GM19438 (cell line): ENCODE results near the gene MAGI2.
"Not testable (repeated sequence)": the region's sequence is repeated elsewhere in the genome, so short reads cannot be mapped to it uniquely, and the experiment has no call there.

Source experiments
- ATAC-seq: cut with Tn5 transposase; IDR thresholded peaks from one replicate; pipeline ENCODE4 v1.9.1; 2021; ENCODE audit warnings: low read depth; ENCODE audit not compliant: unreplicated experiment

MAGI2 gene

DNA sequence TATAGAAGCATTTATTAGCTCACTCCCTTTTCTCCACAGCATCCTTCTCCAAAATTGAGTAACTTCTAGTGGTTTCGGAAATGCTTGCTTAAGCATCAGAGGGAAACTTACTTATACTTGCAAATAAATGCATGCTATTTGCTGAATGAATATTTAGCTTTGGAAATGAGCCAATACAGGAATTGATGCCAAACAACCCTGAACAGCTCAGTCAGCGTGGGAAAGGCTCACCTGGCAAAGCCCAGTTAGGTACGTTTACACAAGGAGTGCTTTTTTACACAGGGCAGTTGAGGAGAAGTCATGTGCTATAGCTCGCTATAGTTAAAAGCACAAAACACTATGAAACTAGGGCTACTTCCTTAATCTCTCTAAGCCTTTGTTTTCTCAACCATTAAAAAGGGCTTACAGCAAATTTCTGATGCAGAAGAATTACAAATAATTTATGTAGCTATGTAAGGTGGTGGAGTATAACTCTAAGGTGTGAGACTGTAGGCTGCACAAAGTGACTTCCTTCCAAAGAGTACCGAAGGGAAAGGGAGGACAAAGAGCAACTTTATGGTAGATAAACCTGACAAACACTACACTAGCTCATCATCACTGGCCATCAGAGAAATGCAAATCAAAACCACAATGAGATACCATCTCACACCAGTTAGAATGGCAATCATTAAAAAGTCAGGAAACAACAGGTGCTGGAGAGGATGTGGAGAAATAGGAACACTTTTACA is 1156.7 kb downstream of the MAGI2 start:
- no peak for ATAC-seq

DNA sequence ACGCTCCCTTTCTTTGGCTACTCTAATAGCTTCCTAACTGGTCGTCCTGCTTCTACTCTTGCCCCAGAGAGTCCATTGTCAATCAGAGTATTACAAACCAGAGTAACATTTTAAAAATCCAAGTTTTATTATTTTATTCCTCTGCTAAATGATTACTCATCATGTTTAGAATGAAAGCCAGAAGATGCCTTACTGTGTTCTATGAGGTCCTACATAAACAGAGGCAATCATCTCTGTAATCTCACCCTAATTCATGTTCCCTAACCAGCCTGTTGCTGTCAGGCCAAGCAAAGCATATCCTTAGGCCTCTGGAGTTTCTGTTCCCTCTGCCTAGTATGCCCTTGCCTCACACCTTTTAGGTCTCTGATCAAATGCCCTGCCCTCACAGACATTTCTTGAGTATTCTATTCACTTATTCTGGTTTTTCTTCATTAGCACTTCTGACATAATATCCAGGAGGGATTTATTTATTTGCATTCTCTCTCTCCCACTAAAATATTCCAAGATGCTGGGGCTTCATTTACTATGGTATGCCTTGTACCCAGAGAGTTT is 1157.3 kb downstream of the MAGI2 start:
- ATAC-seq: no peak

DNA sequence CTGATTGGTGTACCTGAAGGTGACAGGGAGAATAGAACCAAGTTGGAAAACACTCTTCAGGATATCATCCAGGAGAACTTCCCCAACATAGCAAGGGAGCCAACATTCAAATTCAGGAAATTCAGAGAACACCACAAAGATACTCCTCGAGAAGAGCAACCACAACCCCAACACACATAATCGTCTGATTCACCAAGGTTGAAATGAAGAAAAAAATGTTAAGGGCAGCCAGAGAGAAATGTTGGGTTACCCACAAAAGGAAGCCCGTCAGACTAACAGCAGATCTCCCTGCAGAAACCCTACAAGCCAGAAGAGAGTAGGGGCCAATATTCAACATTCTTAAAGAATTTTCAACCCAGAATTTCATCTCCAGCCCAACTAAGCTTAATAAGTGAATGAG is 1164.0 kb downstream of the MAGI2 start:
- not testable (repeated sequence) for ATAC-seq

DNA sequence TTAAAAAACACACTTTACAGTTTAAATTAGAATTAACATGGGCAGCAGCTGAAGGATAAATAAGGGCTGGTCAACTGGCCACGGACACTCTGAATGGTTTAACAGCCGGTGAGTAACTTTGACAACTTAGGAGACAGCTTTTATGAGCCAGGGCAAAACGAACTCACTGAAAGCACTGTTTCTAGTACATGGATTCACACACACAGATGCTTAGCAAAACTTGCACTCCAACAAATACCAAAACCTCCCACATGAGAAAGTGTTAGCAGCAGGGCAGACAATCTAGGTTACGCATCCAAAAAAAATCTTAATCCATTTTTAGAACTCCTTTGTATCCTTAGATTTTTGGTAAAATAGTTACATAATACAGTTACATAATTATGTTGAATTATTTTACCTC is 1168.5 kb downstream of the MAGI2 start:
- no peak for ATAC-seq

DNA sequence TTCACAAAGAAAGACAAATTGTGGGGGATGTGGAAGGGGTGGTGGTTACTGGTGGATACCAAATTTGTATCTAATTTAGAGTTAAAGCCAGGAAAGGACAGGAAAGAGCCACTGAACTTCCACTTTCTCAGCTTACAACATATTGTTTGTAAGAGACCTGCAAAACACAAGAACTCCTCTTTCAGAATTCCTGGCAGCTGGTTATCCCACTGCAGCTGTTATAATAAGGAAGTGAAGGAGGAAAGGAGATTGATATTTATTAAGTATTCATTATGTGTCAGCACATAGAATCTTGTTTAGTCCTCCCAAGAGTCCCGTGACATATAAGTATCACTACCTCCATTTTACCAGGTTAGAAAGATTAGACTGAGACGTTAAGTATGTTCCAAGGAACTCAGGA is 1173.2 kb downstream of the MAGI2 start:
- ATAC-seq: no peak

DNA sequence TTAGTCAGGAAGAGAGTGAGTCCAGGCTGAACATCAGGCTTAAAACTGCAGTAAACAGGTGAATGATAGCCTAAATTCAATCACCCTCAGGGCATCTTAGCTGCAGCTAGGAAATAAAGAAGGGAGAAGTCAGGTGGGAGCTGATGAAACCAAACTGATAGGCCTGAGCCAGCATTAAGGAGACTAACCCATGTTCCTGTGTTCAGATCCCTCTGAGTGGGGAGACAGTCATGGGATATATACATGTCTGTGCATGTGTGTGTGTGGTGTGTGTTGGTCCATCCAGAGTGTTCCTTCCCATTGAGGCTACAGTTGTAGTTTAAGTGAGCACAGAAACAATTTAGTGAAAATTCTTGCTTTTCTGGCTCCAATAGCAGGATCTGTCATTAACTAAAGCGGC is 1174.0 kb downstream of the MAGI2 start:
- no peak for ATAC-seq

DNA sequence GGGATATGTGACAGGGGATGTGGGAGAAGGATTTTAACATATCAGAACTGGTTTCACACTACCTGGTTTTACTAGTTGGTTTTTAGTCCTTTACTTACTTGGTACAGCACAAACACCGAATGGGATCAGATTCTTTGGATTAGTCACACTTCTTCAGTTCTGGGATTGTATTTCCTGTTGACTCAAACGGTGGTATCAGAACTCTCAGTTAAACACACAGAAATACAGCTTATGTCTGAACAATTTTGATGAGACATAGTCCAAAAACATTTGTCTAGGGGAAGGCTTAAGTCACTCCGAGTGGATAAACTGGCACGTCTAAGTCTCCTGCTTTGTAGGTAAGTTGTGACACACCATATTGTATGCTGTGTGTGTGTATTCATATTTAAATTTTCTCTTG is 1174.4 kb downstream of the MAGI2 start:
- no peak for ATAC-seq

DNA sequence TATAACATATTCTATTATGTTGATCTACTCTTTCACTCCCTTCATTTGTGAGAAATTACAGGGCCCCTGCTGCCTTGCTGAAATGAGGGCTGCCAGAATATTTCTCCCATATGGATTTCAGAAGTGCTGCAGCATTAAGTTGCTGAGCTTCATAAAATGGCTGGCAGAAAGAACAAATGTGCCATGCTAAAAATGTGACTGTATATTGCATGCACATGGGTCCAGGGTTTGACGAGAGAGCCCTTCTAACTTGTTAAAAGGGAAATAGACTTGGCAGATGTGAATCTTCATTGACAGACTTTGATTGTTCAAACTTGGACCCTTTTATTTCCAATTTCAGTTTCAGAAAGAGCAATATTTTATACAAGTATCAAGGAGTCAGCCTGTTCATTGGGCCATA is 1186.3 kb downstream of the MAGI2 start:
- no peak for ATAC-seq

DNA sequence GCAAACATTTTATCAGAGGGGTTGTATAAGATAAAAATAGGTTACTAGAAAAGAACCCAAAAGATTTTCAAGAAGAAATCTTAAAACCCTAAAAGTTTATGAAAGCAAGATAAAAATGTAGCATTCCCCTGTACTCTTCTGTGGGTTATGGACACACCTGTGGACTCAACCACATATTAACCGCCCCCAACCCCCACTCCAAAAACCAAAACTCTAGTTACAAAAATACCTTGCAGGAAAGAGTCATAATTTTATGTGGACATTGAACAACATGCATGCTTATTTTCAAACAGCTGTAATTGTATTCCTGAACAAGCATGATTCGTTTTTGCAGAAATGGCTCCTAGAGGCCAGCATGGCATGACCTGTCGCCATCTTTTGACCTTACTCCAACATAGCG is 1188.0 kb downstream of the MAGI2 start:
- no peak for ATAC-seq

DNA sequence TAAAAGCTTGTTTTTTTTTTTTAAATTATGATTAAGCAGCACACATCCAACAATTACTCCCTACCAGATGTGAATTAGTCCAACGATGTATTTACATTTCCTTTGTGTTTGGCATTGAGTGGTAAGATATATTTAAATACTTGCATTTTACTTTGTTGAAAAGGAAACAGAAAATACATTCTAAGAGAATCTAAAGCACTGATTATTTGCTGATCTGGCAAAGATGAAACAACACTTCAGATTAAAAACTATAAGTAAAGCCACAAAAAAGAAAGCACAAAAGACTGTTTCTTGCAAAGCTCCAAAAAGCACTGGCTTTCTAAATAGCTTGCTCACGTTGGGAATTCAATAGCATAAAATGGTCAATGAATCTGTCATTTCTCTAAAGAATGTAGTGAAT is 1188.4 kb downstream of the MAGI2 start:
- no peak for ATAC-seq

DNA sequence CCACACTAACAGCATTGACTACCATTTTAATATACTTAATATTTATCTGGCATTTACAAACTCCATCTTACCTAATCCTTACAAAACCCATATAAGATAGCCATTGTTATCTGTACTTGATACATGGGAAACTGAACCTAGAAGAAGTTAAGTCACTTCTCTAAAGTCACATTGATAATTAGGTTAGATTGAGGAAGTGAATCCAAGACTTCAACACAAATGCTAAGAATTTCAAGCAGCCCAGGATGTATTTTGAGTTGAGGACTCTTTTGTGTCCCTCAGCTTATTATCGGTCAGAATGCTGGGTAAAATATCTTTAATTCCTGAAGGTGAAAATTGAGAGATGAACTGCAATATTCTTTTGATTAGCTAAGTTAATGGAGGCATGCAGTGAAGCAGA is 1189.4 kb downstream of the MAGI2 start:
- ATAC-seq: no peak

DNA sequence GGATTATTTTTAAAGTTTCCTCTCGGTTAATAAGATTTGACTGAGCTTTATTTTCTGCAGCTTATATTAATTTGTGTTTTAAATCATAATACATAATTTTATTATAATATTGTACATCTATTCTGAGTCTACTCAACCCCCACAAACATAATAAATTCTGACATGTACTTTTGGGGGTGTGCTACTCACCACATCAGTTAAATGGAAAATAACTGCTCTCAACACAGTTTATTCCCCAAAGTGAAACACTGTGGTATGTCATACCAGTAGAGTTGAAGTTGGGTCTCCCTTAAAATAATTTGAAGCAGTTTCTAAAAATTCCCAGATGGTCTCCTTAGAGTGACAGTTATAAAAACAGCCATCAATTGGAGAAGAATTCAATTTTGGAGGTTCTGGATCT is 1191.7 kb downstream of the MAGI2 start:
- no peak for ATAC-seq

DNA sequence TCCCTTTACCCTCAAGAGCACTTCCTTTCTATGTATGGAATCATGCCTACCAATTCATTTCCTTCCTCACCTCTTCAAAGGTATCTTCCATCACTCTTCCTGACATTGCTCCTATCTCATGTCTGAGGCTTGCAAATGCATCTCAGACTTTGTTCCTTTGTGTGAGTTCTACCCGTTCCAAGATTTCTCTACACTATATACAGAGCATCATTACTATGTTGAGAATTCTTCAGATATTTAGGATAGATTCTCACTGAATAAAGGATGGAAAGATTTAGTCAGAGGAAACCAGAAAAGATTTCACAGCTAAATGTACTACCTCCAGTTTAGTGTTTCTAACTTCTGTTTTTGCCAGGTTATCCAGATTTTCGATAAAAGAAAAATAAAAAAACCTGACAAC is 1192.2 kb downstream of the MAGI2 start:
- ATAC-seq: no peak

DNA sequence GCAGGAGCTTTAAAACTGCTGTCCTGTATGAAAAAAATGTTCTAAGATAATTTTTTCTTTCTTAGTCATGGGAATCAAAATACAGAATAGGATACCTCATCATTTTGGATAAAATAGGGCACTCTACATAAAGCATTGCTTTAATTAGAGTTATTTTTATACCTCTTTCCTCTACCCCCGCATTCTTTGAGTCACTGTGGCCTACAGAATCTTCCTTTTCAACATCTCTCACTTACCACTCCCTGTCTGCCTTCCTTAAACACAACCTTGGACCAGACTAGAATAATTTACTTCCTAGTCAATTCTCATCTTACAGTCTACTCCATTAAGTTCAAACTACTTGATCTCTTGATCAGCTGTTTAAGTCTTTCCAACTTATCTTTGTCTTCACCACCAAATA is 1192.6 kb downstream of the MAGI2 start:
- no peak for ATAC-seq

DNA sequence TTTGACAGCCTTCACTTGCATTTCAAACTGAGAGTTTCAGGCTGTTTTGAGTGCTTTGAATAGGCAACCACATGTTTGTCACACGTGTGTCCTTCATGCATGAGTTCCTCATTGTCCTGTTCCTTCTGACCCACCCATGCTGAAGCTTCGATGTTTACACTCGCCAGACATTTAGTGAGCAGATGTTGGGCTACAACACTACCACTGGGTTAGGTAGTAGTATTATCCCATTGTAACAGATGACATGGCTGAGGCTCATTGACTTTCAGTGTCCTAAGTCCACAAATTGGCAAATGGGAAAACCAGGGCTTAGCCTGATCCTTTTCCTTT is 1198.8 kb downstream of the MAGI2 start:
- ATAC-seq: no peak

DNA sequence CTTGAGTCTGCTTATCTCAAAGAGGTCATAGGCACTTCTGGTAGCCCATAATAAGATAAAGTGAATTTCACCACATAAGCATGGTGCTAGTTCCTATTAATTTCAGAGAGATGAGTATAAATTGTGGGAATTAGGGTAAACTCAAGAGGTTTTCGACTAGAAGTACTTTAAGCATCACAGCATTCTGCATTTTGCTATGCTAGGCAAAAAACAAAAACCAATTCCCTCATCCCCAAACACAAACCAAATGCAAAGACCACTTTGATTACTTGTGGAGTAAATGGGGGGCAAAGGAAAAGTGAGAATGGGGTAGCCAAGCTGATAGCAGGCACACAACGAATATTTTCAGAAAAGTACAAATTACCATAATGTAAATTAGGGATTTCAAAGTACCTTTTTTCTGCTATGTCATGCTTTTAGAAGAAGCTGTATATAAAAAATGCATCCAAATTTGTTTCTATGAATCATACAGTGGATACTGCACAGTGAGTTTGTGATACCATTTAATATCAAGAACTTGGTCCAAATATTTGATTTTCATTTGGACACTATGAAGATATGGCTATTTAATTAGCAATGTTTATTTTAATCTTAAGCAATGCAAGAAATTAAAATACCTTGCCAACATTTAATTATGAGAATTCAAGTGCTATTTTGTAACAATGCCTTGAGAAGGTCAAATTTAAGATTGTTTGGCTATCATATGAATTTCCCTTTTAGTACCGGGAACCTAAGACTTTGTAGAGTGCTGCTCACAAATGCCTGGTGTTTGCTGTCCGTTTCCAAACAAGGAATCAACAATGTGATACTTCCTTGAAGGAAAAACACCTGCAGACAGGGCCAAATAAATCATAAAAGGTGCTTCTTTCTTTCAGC is 1199.4 kb downstream of the MAGI2 start:
- ATAC-seq: no peak

DNA sequence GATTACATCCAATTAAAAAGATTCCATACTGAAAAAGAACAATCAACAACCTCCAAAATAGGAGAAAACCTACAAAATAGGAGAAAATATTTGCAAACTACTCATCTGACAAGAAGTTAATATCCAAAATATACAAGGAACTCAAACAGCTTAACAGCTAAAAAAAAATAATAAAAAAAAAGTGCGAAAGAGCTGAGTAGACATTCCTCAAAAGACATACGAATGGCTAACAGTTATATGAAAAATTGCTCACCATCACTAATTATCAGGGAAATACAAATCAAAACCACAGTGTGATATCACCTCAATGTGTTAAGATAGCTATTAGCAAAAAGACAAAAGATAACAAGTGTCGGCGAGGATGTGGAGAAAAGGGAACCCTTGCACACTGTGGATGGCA is 1204.6 kb downstream of the MAGI2 start:
- no peak for ATAC-seq

DNA sequence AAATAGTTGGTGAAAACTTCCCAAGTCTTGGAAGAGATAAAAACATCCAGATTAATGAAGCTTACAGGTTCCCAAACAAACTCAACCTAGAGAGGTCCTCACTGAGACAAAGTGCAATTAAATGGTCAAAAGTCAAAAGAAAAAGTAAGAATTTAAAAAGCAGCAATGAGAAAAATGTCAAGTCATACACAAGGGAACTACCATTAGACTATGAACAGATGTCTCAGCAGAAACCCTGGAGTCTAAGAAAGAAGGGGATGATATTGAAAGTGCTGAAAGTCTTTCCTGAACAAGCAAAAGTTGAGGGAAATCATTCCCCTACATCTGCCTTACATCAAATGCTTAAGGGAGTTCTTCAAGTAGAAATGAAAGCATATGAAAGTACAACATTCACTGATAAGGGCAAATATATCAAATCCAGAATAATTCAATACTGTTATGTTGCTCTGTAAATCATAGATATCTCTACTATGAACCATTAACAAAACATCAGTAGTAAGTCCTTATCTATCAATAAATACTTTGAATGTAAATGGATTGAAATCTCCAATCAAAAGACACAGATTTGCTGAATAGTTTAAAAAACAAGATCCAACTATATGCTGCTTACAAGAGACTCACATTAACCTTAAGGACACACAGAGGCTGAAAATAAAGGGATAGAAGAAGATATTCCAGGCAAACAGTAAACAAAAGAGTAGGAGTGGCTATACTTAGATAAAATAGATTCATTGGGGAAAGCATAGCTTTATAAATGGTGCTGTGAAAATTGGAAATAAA is 1205.4 kb downstream of the MAGI2 start:
- ATAC-seq: no peak

DNA sequence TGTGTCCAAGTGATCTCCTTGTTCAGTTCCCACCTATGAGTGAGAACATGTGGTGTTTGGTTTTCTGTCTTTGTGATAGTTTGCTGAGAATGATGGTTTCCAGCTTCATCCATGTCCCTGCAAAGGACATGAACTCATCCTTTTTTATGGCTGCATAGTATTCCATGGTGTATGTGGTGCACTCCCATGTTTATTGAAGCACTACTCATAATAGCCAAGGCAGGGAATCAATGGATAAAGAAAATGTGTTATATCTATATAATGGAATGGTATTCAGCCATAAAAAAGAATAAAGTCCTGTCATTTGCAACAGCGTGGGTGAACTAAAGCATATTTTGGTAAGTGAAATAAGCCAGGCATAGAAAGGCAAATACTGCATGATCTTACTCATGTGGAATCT is 1213.3 kb downstream of the MAGI2 start:
- ATAC-seq: not testable (repeated sequence)

DNA sequence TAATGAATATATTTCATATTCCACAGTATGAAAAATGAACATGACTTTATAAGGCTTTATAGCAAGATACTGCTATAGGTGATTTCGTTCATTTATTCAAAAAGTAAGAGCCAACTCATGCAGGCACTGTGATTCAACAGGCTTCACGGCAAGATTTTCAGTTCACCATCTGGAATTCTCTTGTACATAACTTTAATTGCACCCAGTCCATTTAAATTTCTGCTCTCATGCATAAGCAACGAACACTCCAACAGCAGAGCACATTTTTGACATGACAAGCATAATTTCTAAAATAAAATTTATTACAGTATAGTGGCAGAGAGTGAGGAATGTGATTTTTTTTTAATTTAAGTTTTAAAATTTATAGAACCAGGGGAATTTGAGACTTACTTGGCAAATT is 1218.8 kb downstream of the MAGI2 start:
- ATAC-seq: no peak

DNA sequence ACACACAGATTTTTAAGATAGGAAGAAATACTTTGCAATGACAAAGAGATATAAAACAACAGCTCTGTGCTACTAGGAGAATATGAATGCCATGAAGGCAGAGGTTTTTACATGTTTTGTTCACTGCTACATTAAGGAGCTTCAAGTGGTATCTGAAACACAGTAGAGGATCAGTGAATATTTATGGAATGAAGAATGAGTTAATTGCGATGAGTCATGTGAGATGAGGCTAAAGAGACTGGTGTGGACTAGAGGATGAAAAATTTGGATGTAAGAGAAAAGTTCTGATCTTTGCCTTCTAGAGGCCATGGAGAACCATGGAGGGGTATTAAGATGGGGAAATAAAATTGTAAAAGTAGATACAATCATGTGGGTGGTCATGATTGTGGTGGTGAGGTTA is 1220.7 kb downstream of the MAGI2 start:
- ATAC-seq: no peak
